ENCODE data around the gene SETMAR.

Gene SETMAR

GRCh38 chr3:4303187-4304123, at the start of gene SETMAR:
TSS of gene SETMAR (plus strand) at chr3:4303369. CDS start at chr3:4303371, 2 bp downstream.
- peak within 1 kb of the TSS; percentile 88 to 99 for H3K4me3 ChIP-seq (ENCODE audit: low read depth in 1 of 2, low read length in 2 of 2)

GRCh38 chr3:4261406-4261805, 41.8 kb upstream of the SETMAR start:
- Histone ChIP-seq H3K4me3 (ENCODE audit: low read depth in 1 of 2, low read length in 2 of 2) (no peak overlapping the region), H3K4me1 (ENCODE audit: control insufficient read depth in 1 of 2, insufficient read depth in 2 of 2, low read length in 2 of 2) (no peaks in the 10 kb centered on the region), H3K27me3 (ENCODE audit: low read depth, low read length) (no peaks in the 10 kb centered on the region), H3K36me3 (ENCODE audit: control insufficient read depth in 1 of 2, insufficient read depth in 2 of 2, low read length in 2 of 2) (no peaks in the 10 kb centered on the region), H3K27ac (ENCODE audit: low read length) (no peak overlapping the region), H3K9me3 (ENCODE audit: control insufficient read depth in 1 of 2, low read length in 2 of 2) (no peaks in the 10 kb centered on the region)

More at GRCh38 chr3:4303187-4304123, at the start of gene SETMAR:
- Histone ChIP-seq H3K4me1 (ENCODE audit: control insufficient read depth in 1 of 2, insufficient read depth in 2 of 2, low read length in 2 of 2) (peaks cover 0 to 33% of the 10 kb centered on the region in 2 donors), H3K9me3 (ENCODE audit: control insufficient read depth in 1 of 2, low read length in 2 of 2) (no peaks in the 10 kb centered on the region), H3K36me3 (ENCODE audit: control insufficient read depth in 1 of 2, insufficient read depth in 2 of 2, low read length in 2 of 2) (no peaks in the 10 kb centered on the region), H3K27ac (ENCODE audit: low read length) (peak within 1 kb of the TSS; percentile 95), H3K27me3 (ENCODE audit: low read depth, low read length) (no peaks in the 10 kb centered on the region)

GRCh38 chr3:4264040-4264439, 39.1 kb upstream of the SETMAR start:
- Histone ChIP-seq H3K36me3 (ENCODE audit: control insufficient read depth in 1 of 2, insufficient read depth in 2 of 2, low read length in 2 of 2) (no peaks in the 10 kb centered on the region), H3K9me3 (ENCODE audit: control insufficient read depth in 1 of 2, low read length in 2 of 2) (no peaks in the 10 kb centered on the region), H3K4me1 (ENCODE audit: control insufficient read depth in 1 of 2, insufficient read depth in 2 of 2, low read length in 2 of 2) (no peaks in the 10 kb centered on the region), H3K4me3 (ENCODE audit: low read depth in 1 of 2, low read length in 2 of 2) (no peak overlapping the region), H3K27ac (ENCODE audit: low read length) (no peak overlapping the region), H3K27me3 (ENCODE audit: low read depth, low read length) (no peaks in the 10 kb centered on the region)

- Histone ChIP-seq H3K4me3 (ENCODE audit: low read depth in 1 of 2, low read length in 2 of 2) (no peak overlapping the region), H3K9me3 (ENCODE audit: control insufficient read depth in 1 of 2, low read length in 2 of 2) (no peaks in the 10 kb centered on the region), H3K27ac (ENCODE audit: low read length) (no peak overlapping the region), H3K27me3 (ENCODE audit: low read depth, low read length) (no peaks in the 10 kb centered on the region), H3K36me3 (ENCODE audit: control insufficient read depth in 1 of 2, insufficient read depth in 2 of 2, low read length in 2 of 2) (no peaks in the 10 kb centered on the region), H3K4me1 (ENCODE audit: control insufficient read depth in 1 of 2, insufficient read depth in 2 of 2, low read length in 2 of 2) (no peaks in the 10 kb centered on the region)
Measured at GRCh38 chr3:4270720-4271119, 32.4 kb upstream of the SETMAR start.

DNA sequence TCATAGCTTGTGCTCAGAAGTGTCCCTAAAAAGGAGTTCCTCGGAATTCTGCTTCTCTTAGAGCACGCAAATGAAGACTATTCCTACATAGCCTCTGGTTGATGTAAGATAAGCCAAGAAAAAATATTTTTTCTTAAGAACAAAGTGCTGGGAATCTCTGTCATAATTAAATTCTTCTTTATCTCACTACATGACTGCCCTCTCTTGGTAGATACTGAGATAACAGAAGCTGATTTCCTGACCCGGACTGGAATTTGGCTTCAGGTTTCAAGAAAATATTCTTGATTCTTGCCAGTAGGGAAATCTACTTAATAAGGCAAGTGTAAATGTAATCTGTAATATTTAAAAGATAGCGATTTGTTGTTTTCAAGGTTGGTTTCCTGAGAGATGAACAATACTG, 31.3 kb upstream of the SETMAR start:
- H3K27me3 ChIP-seq (ENCODE audit: low read depth, low read length), result no peaks in the 10 kb centered on the region
- no peak overlapping the region for H3K4me3 ChIP-seq (ENCODE audit: low read depth in 1 of 2, low read length in 2 of 2)
- no peaks in the 10 kb centered on the region for H3K9me3 ChIP-seq (ENCODE audit: control insufficient read depth in 1 of 2, low read length in 2 of 2)
- H3K4me1 ChIP-seq (ENCODE audit: control insufficient read depth in 1 of 2, insufficient read depth in 2 of 2, low read length in 2 of 2), result no peaks in the 10 kb centered on the region
- no peaks in the 10 kb centered on the region for H3K36me3 ChIP-seq (ENCODE audit: control insufficient read depth in 1 of 2, insufficient read depth in 2 of 2, low read length in 2 of 2)
- no peak overlapping the region for H3K27ac ChIP-seq (ENCODE audit: low read length)

GRCh38 chr3:4279516-4280105, 23.6 kb upstream of the SETMAR start:
- Histone ChIP-seq H3K4me1 (ENCODE audit: control insufficient read depth in 1 of 2, insufficient read depth in 2 of 2, low read length in 2 of 2) (no peaks in the 10 kb centered on the region), H3K27me3 (ENCODE audit: low read depth, low read length) (no peaks in the 10 kb centered on the region), H3K27ac (ENCODE audit: low read length) (no peak overlapping the region), H3K9me3 (ENCODE audit: control insufficient read depth in 1 of 2, low read length in 2 of 2) (no peaks in the 10 kb centered on the region), H3K36me3 (ENCODE audit: control insufficient read depth in 1 of 2, insufficient read depth in 2 of 2, low read length in 2 of 2) (no peaks in the 10 kb centered on the region), H3K4me3 (ENCODE audit: low read depth in 1 of 2, low read length in 2 of 2) (no peak overlapping the region)

GRCh38 chr3:4281991-4282390, 21.2 kb upstream of the SETMAR start:
- no peaks in the 10 kb centered on the region for H3K9me3 ChIP-seq (ENCODE audit: control insufficient read depth in 1 of 2, low read length in 2 of 2)
- no peak overlapping the region for H3K27ac ChIP-seq (ENCODE audit: low read length)
- H3K27me3 ChIP-seq (ENCODE audit: low read depth, low read length), result no peaks in the 10 kb centered on the region
- H3K36me3 ChIP-seq (ENCODE audit: control insufficient read depth in 1 of 2, insufficient read depth in 2 of 2, low read length in 2 of 2), result no peaks in the 10 kb centered on the region
- H3K4me1 ChIP-seq (ENCODE audit: control insufficient read depth in 1 of 2, insufficient read depth in 2 of 2, low read length in 2 of 2), result no peaks in the 10 kb centered on the region
- no peak overlapping the region for H3K4me3 ChIP-seq (ENCODE audit: low read depth in 1 of 2, low read length in 2 of 2)

- no peak overlapping the region for H3K27ac ChIP-seq (ENCODE audit: low read length)
- no peaks in the 10 kb centered on the region for H3K4me1 ChIP-seq (ENCODE audit: control insufficient read depth in 1 of 2, insufficient read depth in 2 of 2, low read length in 2 of 2)
- no peaks in the 10 kb centered on the region for H3K9me3 ChIP-seq (ENCODE audit: control insufficient read depth in 1 of 2, low read length in 2 of 2)
- H3K27me3 ChIP-seq (ENCODE audit: low read depth, low read length), result no peaks in the 10 kb centered on the region
- H3K4me3 ChIP-seq (ENCODE audit: low read depth in 1 of 2, low read length in 2 of 2), result no peak overlapping the region
- H3K36me3 ChIP-seq (ENCODE audit: control insufficient read depth in 1 of 2, insufficient read depth in 2 of 2, low read length in 2 of 2), result no peaks in the 10 kb centered on the region
Measured at GRCh38 chr3:4284865-4285264, 18.3 kb upstream of the SETMAR start.

- H3K9me3 ChIP-seq (ENCODE audit: control insufficient read depth in 1 of 2, low read length in 2 of 2), result no peaks in the 10 kb centered on the region
Measured at GRCh38 chr3:4289044-4289443, 14.1 kb upstream of the SETMAR start.

GRCh38 chr3:4290272-4290893, 12.8 kb upstream of the SETMAR start:
- no peak overlapping the region for H3K27ac ChIP-seq (ENCODE audit: low read length)
- no peaks in the 10 kb centered on the region for H3K27me3 ChIP-seq (ENCODE audit: low read depth, low read length)
- no peaks in the 10 kb centered on the region for H3K36me3 ChIP-seq (ENCODE audit: control insufficient read depth in 1 of 2, insufficient read depth in 2 of 2, low read length in 2 of 2)
- no peaks in the 10 kb centered on the region for H3K9me3 ChIP-seq (ENCODE audit: control insufficient read depth in 1 of 2, low read length in 2 of 2)
- no peak overlapping the region for H3K4me3 ChIP-seq (ENCODE audit: low read depth in 1 of 2, low read length in 2 of 2)
- no peaks in the 10 kb centered on the region for H3K4me1 ChIP-seq (ENCODE audit: control insufficient read depth in 1 of 2, insufficient read depth in 2 of 2, low read length in 2 of 2)

More at GRCh38 chr3:4289044-4289443, 14.1 kb upstream of the SETMAR start:
- Histone ChIP-seq H3K36me3 (ENCODE audit: control insufficient read depth in 1 of 2, insufficient read depth in 2 of 2, low read length in 2 of 2) (no peaks in the 10 kb centered on the region), H3K27ac (ENCODE audit: low read length) (no peak overlapping the region), H3K4me3 (ENCODE audit: low read depth in 1 of 2, low read length in 2 of 2) (no peak overlapping the region), H3K27me3 (ENCODE audit: low read depth, low read length) (no peaks in the 10 kb centered on the region), H3K4me1 (ENCODE audit: control insufficient read depth in 1 of 2, insufficient read depth in 2 of 2, low read length in 2 of 2) (no peaks in the 10 kb centered on the region)

- Histone ChIP-seq H3K9me3 (ENCODE audit: control insufficient read depth in 1 of 2, low read length in 2 of 2) (no peaks in the 10 kb centered on the region), H3K27ac (ENCODE audit: low read length) (no peak overlapping the region), H3K27me3 (ENCODE audit: low read depth, low read length) (no peaks in the 10 kb centered on the region), H3K4me1 (ENCODE audit: control insufficient read depth in 1 of 2, insufficient read depth in 2 of 2, low read length in 2 of 2) (no peaks in the 10 kb centered on the region), H3K4me3 (ENCODE audit: low read depth in 1 of 2, low read length in 2 of 2) (no peak overlapping the region), H3K36me3 (ENCODE audit: control insufficient read depth in 1 of 2, insufficient read depth in 2 of 2, low read length in 2 of 2) (no peaks in the 10 kb centered on the region)
Measured at GRCh38 chr3:4292301-4292700, 10.9 kb upstream of the SETMAR start.

All from muscle layer of duodenum (tissue), 2 donors.